Endometrial microvascular endothelial cells (primary cell): ENCODE data around the gene YIPF3. TPM values are rescaled to one million over a fixed set of nuclear protein-coding genes. Genes with fewer than 3 reads are reported as not detected.
"Not testable (repeated sequence)": the region's sequence is repeated elsewhere in the genome, so short reads cannot be mapped to it uniquely, and the experiment has no call there.

ENCODE experiments used
- in situ Hi-C: cut with HindIII; loops from 2 replicates; pipeline ENCODE4 v1.10.0; 2017; ENCODE audit warnings: low sequenced_read_pairs, low pct_unique_long_range_greater_than_20kb; ENCODE audit errors: inconsistent ontology term
- total RNA-seq: library from RNA; depleted of rRNA; stranded (reverse); fragments of >200 nt; gene quantifications from one replicate; pipeline ENCODE4 v1.2.3, GENCODE V29; 2015; ENCODE audit errors: inconsistent ontology term

The YIPF3 gene
- total RNA-seq, 1 donor from 2014 or later, result 102 TPM

DNA sequence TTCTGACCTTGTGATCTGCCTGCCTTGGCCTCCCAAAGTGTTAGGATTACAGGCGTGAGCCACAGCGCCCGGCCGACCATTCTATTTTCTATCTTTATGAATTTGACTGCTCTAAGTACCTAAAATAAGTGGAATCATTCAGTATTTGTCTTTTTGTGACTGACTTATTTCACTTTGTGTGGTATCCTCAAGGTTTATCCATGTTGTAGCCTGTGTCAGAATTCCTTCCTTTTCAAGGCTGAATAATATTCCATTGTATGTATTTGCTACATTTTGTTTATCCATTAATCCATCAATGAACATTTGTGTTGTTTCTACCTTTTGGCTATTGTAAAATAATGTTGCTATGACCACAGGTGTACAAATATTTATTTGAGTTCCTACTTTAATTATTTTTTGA lies 44.2 kb downstream of the YIPF3 start:
- in situ Hi-C loops, result no loop called here

DNA sequence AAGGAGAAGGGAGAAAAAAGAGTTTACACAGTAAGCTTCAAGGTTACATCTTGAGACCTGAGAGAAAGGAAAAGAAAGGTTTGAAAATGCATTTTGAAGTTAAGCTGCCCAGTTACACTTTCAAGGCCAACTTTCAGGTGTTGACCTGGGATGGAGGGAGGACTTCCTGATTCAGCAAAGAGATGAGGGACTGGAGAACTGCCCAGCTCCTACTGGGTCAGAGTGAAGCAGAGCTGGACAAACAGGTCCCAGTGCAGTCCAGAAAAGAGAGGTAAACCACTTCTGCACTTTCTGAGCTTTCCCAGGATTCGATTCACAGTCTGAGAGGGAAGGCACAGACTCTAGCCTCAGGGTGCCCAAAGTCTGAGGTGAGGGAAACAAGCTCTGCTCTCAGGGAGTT lies 45.3 kb downstream of the YIPF3 start:
- in situ Hi-C loops, result no loop called here

DNA sequence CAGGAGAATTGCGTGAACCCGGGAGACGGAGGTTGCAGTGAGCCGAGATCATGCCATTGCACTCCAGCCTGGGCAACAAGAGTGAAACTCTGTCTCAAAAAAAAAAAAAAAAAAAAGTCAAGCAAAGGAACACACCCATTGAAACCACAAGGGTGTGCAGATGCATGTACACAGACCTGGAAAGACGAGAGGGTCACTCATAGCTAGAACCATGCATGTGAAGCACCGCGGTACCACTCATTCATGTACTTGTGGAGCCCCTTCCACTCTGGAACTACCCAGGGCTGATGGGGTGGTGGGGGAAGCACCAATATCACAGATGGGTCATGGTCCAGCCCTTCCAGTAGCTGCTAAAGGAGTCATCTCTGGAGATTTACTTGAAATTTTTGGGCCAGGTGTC lies 46.8 kb downstream of the YIPF3 start:
- in situ Hi-C loops, result no loop called here

DNA sequence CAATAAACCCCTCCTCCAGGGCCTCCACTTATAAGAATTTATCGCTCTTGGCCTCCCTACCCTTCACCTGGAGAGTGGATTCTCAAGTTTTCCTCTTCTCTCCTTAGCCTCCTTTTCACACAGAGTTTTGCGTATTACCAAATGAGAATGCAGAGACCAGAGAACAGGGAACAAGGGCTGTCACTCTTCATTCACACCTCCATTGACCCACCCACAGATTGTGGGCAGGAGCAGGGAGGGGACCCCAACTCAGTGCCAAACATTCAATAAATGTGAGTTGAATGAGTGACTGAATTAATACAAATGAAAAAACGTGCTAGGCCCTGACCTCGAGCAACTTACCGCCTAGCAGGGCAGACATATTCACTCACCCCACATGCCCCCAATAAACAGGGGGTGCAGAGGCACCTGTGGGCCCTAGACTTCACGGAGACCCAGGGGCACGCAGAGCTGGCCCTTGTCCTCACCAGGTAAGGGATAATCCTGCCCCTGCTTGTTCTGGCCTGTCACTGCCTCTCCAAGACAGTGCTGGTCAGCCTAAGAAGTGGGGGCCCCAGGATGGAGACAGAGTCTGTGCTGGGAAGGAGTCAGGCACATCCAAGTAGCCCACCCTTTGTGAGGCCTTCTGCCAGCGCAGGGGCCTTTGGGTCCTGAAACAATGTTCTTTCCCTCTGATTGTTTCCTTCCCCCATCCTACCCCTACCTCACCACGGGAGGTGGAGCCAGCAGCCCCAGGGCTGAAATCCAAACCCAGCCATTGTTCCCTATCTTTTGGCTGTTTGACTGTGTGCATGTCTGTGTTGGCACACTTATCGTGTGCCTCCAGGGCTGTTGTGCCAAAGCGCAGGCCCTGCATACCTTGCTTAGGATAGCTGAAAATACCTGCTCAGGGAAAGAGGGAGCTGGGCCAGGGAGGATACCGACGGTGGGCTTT lies 47.7 kb downstream of the YIPF3 start:
- in situ Hi-C loops, result no loop called here

DNA sequence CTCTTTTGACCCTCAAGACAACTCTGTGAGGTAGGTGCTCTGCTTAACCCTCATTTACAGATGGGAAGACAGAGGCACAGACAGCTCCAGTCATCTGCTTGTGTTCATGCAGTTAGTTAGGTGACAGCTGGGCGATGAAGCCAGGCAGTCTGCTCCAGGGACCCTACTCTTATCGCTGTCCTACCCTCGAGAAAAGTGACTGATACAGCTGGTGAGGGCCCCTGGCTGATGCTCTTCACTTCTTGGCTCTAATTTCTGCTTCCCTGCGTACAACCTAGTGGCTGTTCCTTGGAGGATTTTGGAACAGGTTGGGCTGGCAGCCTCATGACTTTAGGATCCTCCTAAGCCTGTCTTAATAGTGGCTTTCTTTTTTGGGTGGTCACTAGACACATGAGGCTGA lies 48.5 kb downstream of the YIPF3 start:
- in situ Hi-C loops, result no loop called here

DNA sequence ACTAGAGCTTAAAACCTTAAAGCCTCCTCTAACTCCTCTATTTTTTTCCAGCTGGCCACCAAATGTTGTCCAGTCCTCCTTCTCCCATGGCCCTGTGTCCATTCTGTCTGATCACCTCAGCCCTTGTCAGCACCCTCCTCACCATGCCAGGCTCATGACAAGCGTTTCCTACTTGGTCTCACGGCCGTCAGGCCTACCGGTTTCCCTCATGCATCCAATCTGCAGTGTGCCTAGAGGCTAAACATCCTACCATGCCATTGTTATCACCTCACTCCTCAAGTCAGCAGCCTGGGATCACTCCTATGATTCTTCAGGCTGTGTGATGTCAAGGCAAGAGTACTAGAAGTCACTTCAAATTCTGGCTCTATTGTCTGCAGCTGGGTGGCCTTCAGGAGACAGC lies 49.0 kb downstream of the YIPF3 start:
- in situ Hi-C loops, result no loop called here

DNA sequence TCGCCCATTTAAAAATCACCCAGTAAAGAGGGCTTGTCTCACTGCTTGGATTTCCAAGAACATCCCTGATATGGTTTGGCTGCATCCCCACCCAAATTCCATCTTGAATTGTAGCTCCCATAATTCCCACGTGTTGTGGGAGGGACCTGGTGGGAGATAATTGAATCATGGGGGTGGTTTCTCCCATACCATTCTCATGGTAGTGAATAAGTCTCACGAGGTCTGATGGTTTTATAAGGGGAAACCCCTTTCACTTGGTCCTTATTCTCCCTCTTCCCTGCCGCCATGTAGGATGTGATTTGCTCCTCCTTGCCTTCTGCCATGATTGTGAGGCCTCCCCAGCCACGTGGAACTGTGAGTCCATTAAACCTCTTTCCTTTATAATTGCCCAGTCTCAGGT lies 49.5 kb downstream of the YIPF3 start:
- in situ Hi-C loops, result not testable (repeated sequence)

DNA sequence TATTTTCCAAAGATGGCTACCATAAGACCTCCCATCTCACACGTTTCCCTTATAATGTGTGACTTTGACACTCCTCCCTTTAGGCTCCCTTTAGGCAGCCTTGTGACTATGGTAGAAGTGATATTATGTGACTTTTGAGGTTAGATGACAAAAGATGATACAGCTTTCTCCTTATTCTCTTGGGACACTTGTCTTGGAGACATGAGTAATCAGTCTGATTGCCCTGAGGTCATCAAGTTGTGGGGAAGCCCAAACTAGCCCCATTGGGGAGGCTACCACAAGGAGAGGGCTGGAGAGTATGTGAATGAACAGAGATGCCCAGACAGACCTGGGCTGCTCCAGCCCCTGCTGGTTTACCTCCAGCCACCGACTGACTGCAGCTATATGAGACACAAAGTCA lies 50.8 kb downstream of the YIPF3 start:
- in situ Hi-C loops, result no loop called here

DNA sequence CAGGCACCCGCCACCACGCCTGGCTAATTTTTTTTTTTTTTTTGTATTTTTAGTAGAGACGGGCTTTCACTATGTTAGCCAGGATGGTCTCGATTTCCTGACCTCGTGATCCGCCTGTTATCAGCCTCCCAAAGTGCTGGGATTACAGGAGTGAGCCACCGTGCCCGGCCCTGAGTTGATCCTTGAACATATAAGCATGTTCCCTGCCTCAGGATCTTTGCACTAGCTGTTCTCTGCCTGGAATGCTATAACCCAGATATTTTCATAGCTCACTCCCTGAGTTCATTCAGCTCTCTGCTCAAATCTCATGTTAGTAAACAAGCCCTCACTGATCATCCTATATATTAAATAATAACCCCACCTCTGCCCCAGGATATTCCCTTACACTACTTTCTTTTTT lies 52.4 kb downstream of the YIPF3 start:
- in situ Hi-C loops, result no loop called here

DNA sequence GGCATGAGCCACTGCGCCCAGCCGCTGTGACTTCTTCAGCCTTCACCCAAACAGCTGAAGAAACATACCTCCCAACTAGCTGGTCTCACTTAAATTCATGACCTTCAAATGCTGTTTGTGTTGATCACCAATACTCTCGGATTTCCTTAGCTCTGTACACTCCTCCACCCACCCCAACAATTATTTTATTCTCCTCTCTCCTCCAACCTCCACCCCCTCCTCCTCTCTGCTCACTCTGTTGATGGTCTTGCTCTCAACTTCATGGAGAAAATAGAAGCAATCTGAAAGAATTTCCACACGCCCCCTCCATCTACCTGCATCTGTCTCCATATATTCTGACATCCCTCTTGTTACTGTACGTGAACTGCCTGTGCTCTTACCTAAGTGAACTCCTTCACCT lies 54.8 kb downstream of the YIPF3 start:
- in situ Hi-C loops, result no loop called here

Other genes starting within 250 kb of the YIPF3 start
- not detected for gene SLC22A7, start 218.7 kb downstream of the YIPF3 start, total RNA-seq
- gene CRIP3, start 208.1 kb downstream of the YIPF3 start, total RNA-seq, result not detected
- 8.8 TPM for gene ZNF318, start 147.3 kb downstream of the YIPF3 start, total RNA-seq
- 14.8 TPM for gene ABCC10, start 89.4 kb downstream of the YIPF3 start, total RNA-seq
- not detected for gene DLK2, start 61.4 kb downstream of the YIPF3 start, total RNA-seq
- 18.9 TPM for gene TJAP1, start 39.4 kb downstream of the YIPF3 start, total RNA-seq
- gene LRRC73, start 6.6 kb downstream of the YIPF3 start, total RNA-seq, result not detected
- 43.9 TPM for gene POLR1C, start 163 bp upstream of the YIPF3 start, total RNA-seq
- gene XPO5, start 59.1 kb upstream of the YIPF3 start, total RNA-seq, result 37.4 TPM
- gene POLH, start 59.3 kb upstream of the YIPF3 start, total RNA-seq, result 25.6 TPM
- 62.5 TPM for gene GTPBP2, start 112.3 kb upstream of the YIPF3 start, total RNA-seq
- gene MAD2L1BP, start 118.9 kb upstream of the YIPF3 start, total RNA-seq, result 43.9 TPM
- gene RSPH9, start 128.1 kb upstream of the YIPF3 start, total RNA-seq, result not detected
- 32.7 TPM for gene MRPS18A, start 170.9 kb upstream of the YIPF3 start, total RNA-seq